ENCODE data around the gene CRYBB1. TPM values are rescaled to one million over a fixed set of nuclear protein-coding genes. Genes with fewer than 3 reads are reported as not detected.

The CRYBB1 gene
- total RNA-seq, 1 donor from 2014 or later: 0.55 TPM

- H3K27me3 ChIP-seq: no peaks in the 10 kb centered on the region
- TF ChIP-seq CTCF (IDR thresholded peaks at IDR 0.05): no peak
- no peak overlapping the region for H3K27ac ChIP-seq
- intact Hi-C loops (cut with DNase I): no loop called here
- ATAC-seq (no peak), DNase-seq (no peak)
- no peaks in the 10 kb centered on the region for H3K36me3 ChIP-seq
- no peak overlapping the region for H3K4me3 ChIP-seq
- H3K4me1 ChIP-seq: no peaks in the 10 kb centered on the region
- no peaks in the 10 kb centered on the region for H3K9me3 ChIP-seq
Observed at GRCh38 chr22:26609287-26609686, 8.5 kb downstream of the CRYBB1 start.

- H3K27ac ChIP-seq: no peak overlapping the region
- no peak for TF ChIP-seq CTCF (IDR thresholded peaks at IDR 0.05)
- H3K4me1 ChIP-seq: no peaks in the 10 kb centered on the region
- intact Hi-C loops (cut with DNase I): no loop called here
- ATAC-seq: no peak
- no peaks in the 10 kb centered on the region for H3K27me3 ChIP-seq
- no peak for DNase-seq
- H3K9me3 ChIP-seq: no peaks in the 10 kb centered on the region
- no peak overlapping the region for H3K4me3 ChIP-seq
- H3K36me3 ChIP-seq: no peaks in the 10 kb centered on the region
Observed at GRCh38 chr22:26608129-26608528, 9.7 kb downstream of the CRYBB1 start.

DNA sequence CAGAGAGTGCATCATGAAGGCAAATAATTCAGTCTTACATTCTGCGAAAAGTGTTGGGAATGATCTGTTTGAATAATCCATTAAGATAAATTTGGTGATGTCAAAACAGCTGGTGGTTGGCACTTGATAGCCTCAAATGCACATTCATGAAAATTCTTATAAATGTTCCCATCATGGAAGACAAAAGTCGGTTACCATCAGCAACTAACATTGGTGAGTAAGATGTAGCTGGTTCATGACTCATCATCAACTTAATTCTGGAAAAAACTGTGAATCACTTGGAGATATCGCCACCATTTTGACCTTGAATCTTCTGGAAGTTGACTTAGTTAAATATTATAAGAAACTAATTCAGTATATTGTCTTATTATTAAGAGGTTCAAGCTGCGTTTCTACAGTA lies 11.2 kb downstream of the CRYBB1 start:
- ATAC-seq (no peak), DNase-seq (no peak)
- H3K36me3 ChIP-seq: no peaks in the 10 kb centered on the region
- no peaks in the 10 kb centered on the region for H3K27me3 ChIP-seq
- intact Hi-C loops (cut with DNase I): no loop called here
- H3K9me3 ChIP-seq: no peaks in the 10 kb centered on the region
- no peaks in the 10 kb centered on the region for H3K4me1 ChIP-seq
- H3K4me3 ChIP-seq: no peak overlapping the region
- TF ChIP-seq CTCF (IDR thresholded peaks at IDR 0.05): no peak
- no peak overlapping the region for H3K27ac ChIP-seq

DNA sequence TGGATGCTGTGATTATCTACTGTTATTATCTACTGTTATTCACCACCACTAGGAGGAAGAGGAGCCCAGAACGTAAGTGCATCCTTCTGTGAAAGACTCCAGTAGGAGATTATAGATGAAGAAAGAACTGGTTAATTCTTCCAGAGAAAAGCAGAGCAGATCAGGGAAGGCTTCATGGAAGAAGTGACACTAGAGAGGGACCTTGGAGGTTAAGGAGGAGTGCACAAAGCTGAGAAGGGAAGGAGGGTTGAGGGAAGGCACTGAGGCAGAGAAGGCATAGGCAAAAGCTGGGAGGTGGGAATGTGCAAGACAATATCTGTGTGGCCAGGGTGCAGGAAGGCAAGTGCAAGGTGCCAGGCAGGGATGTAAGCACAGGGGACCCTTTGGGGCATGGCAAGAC lies 13.5 kb downstream of the CRYBB1 start:
- no peaks in the 10 kb centered on the region for H3K36me3 ChIP-seq
- no peak for ATAC-seq
- H3K27me3 ChIP-seq: no peaks in the 10 kb centered on the region
- H3K9me3 ChIP-seq: no peaks in the 10 kb centered on the region
- no peak overlapping the region for H3K4me3 ChIP-seq
- intact Hi-C loops (cut with DNase I): no loop called here
- TF ChIP-seq CTCF (IDR thresholded peaks at IDR 0.05): no peak
- no peaks in the 10 kb centered on the region for H3K4me1 ChIP-seq
- DNase-seq: no peak
- H3K27ac ChIP-seq: no peak overlapping the region

DNA sequence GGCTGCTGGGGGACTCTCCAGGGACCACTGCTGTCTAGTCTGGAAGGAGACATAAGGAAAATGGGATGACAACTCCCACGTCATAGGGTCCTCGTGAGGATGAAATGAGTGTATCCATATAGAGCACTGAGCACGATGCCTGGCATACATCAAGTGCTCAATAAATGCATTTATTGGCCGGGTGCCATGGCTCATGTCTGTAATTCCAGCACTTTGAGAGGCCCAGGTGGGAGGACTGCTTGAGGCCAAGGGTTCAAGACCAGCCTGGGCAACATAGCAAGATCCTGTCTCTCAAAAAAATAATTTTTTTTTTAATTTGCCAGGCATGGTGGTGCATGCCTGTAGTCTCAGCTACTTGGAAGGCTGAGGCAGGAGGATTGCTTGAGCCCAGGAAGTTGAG lies 15.7 kb downstream of the CRYBB1 start:
- H3K4me1 ChIP-seq: no peaks in the 10 kb centered on the region
- intact Hi-C loops (cut with DNase I): no loop called here
- no peak overlapping the region for H3K27ac ChIP-seq
- ATAC-seq: no peak
- H3K27me3 ChIP-seq: no peaks in the 10 kb centered on the region
- H3K4me3 ChIP-seq: no peak overlapping the region
- DNase-seq: no peak
- no peaks in the 10 kb centered on the region for H3K36me3 ChIP-seq
- TF ChIP-seq CTCF (IDR thresholded peaks at IDR 0.05): no peak
- H3K9me3 ChIP-seq: no peaks in the 10 kb centered on the region

GRCh38 chr22:26601726-26602125 lies 16.1 kb downstream of the CRYBB1 start:
- no peaks in the 10 kb centered on the region for H3K4me1 ChIP-seq
- no peak for ATAC-seq
- intact Hi-C loops (cut with DNase I): no loop called here
- no peaks in the 10 kb centered on the region for H3K36me3 ChIP-seq
- H3K9me3 ChIP-seq: no peaks in the 10 kb centered on the region
- TF ChIP-seq CTCF (IDR thresholded peaks at IDR 0.05): no peak
- H3K27me3 ChIP-seq: no peaks in the 10 kb centered on the region
- no peak overlapping the region for H3K4me3 ChIP-seq
- no peak overlapping the region for H3K27ac ChIP-seq
- no peak for DNase-seq
